HEK293T (cell line): ENCODE results near the gene DNMT1.

ENCODE experiments used
- CTCF ChIA-PET: fragments of 350-600 bp; formaldehyde crosslinking; extraction: SDS; loops from one replicate; lab custom pipeline; 2021; ENCODE audit warnings: antibody characterized with exemption, inconsistent platforms; lab: Yijun Ruan, JAX
- POLR2A ChIA-PET: fragments of 350-600 bp; formaldehyde crosslinking; extraction: SDS; loops from one replicate; lab custom pipeline; 2020; ENCODE audit warnings: antibody characterized with exemption, inconsistent platforms; lab: Yijun Ruan, JAX
- DNase-seq: peaks from one replicate; pipeline ENCODE4 v3.0.0; 2012; ENCODE audit warnings: mixed read lengths; ENCODE audit errors: extremely low spot score
- ARNT ChIP-seq: fragments of 450-650 bp; IDR thresholded peaks from 2 replicates; pipeline ENCODE4 v1.6.1; 2017; ENCODE audit warnings: mild to moderate bottlenecking
- BHLHE40 ChIP-seq: fragments of 450-650 bp; IDR thresholded peaks from 2 replicates; pipeline ENCODE4 v1.6.1; 2016; ENCODE audit warnings: mild to moderate bottlenecking, moderate library complexity, borderline replicate concordance
- CTBP1 ChIP-seq: fragments of 450-650 bp; IDR thresholded peaks from 2 replicates; pipeline ENCODE4 v1.6.1; 2016; ENCODE audit warnings: borderline replicate concordance
- ELF4 ChIP-seq: fragments of 450-650 bp; IDR thresholded peaks from 2 replicates; pipeline ENCODE4 v1.6.1; 2017; ENCODE audit warnings: antibody characterized with exemption
- FOXA1 ChIP-seq: fragments of 450-650 bp; IDR thresholded peaks from 2 replicates; pipeline ENCODE4 v1.6.1; 2016; ENCODE audit warnings: mild to moderate bottlenecking
- FOXK2 ChIP-seq: fragments of 450-650 bp; IDR thresholded peaks from 2 replicates; pipeline ENCODE4 v1.6.1; 2016; ENCODE audit warnings: mild to moderate bottlenecking
- FOXM1 ChIP-seq: fragments of 450-650 bp; IDR thresholded peaks from 2 replicates; pipeline ENCODE4 v1.6.1; 2017; ENCODE audit warnings: mild to moderate bottlenecking, borderline replicate concordance
- HDGF ChIP-seq: fragments of 450-650 bp; IDR thresholded peaks from 2 replicates; pipeline ENCODE4 v1.6.1; 2017; ENCODE audit warnings: antibody characterized with exemption, borderline replicate concordance
- L3MBTL2 ChIP-seq: fragments of 450-650 bp; conservative IDR thresholded peaks from 2 replicates; pipeline ENCODE4 v1.6.1; 2016; ENCODE audit warnings: mild to moderate bottlenecking
- LEF1 ChIP-seq: fragments of 450-650 bp; IDR thresholded peaks from 2 replicates; pipeline ENCODE4 v1.6.1; 2017; ENCODE audit warnings: mild to moderate bottlenecking, borderline replicate concordance
- NFRKB ChIP-seq: fragments of 450-650 bp; IDR thresholded peaks from 2 replicates; pipeline ENCODE4 v1.6.1; 2016; ENCODE audit warnings: mild to moderate bottlenecking, moderate library complexity
- PKNOX1 ChIP-seq: fragments of 450-650 bp; IDR thresholded peaks from 2 replicates; pipeline ENCODE4 v1.6.1; 2016
- SP1 ChIP-seq: fragments of 450-650 bp; IDR thresholded peaks from 2 replicates; pipeline ENCODE4 v1.6.1; 2017
- SUZ12 ChIP-seq: fragments of 450-650 bp; IDR thresholded peaks from 2 replicates; pipeline ENCODE4 v1.6.1; 2016; ENCODE audit warnings: mild to moderate bottlenecking
- TARDBP ChIP-seq: fragments of 450-650 bp; IDR thresholded peaks from 2 replicates; pipeline ENCODE4 v1.6.1; 2016
- ZNF384 ChIP-seq: fragments of 450-650 bp; IDR thresholded peaks from 2 replicates; pipeline ENCODE4 v1.6.1; 2016

Gene DNMT1

GRCh38 chr19:10137751-10138682, 56.7 kb downstream of the DNMT1 start:
- ChIA-PET CTCF (interaction anchor here (0.7 kb wide), 1 partner anchor 18 kb away, joined by 3 read pairs; no protein-coding TSS in a partner anchor), POLR2A (no interaction called here)
- no peak for DNase-seq
- TF ChIP-seq LEF1 (no peak), TARDBP (no peak), SUZ12 (no peak), BHLHE40 (no peak)

GRCh38 chr19:10136936-10137335, 57.8 kb downstream of the DNMT1 start:
- no peak for DNase-seq
- ChIA-PET CTCF (interaction anchor here (0.6 to 0.7 kb wide), 2 partner anchors 17 to 1934 kb away, joined by 3 read pairs; no protein-coding TSS in a partner anchor), POLR2A (no interaction called here)
- TF ChIP-seq ELF4 (no peak), ZNF384 (no peak), BHLHE40 (no peak), FOXK2 (no peak), FOXA1 (no peak), TARDBP (no peak), PKNOX1 (no peak), CTBP1 (no peak), NFRKB (no peak), SP1 (no peak), ARNT (no peak), LEF1 (no peak), FOXM1 (no peak), SUZ12 (no peak), HDGF (no peak), L3MBTL2 (no peak)

GRCh38 chr19:10135551-10136334, 59.0 kb downstream of the DNMT1 start:
- CTCF ChIA-PET = interaction anchor here (0.5 kb wide), 1 partner anchor 12 kb away, joined by 3 read pairs; no protein-coding TSS in a partner anchor
- TF ChIP-seq LEF1 = no peak
- no peak for TF ChIP-seq SP1
- no peak for TF ChIP-seq CTBP1
- TF ChIP-seq ZNF384 = no peak
- TF ChIP-seq TARDBP = no peak
- TF ChIP-seq FOXK2 = no peak
- TF ChIP-seq PKNOX1 = no peak
- POLR2A ChIA-PET = no interaction called here
- DNase-seq = no peak

- POLR2A ChIA-PET = no interaction called here
- CTCF ChIA-PET = no interaction called here
- no peak for DNase-seq
- no peak for TF ChIP-seq ARNT
- TF ChIP-seq FOXA1 = no peak
- TF ChIP-seq HDGF = no peak
- TF ChIP-seq FOXK2 = no peak
- no peak for TF ChIP-seq BHLHE40
- TF ChIP-seq ZNF384 = no peak
- no peak for TF ChIP-seq PKNOX1
- TF ChIP-seq L3MBTL2 = no peak
- TF ChIP-seq CTBP1 = no peak
- TF ChIP-seq ELF4 = no peak
- TF ChIP-seq SP1 = no peak
- TF ChIP-seq TARDBP = no peak
- no peak for TF ChIP-seq LEF1
- no peak for TF ChIP-seq NFRKB
- no peak for TF ChIP-seq SUZ12
- no peak for TF ChIP-seq FOXM1
These were observed 60.7 kb downstream of the DNMT1 start for GRCh38 chr19:10134040-10134439.

GRCh38 chr19:10133596-10133995, 61.2 kb downstream of the DNMT1 start:
- ChIA-PET CTCF (interaction anchor here (1.1 kb wide), 1 partner anchor 13 kb away, joined by 3 read pairs; the partner anchor contains the start of gene EIF3G), POLR2A (interaction anchor here (0.6 kb wide), 1 partner anchor 25 kb away, joined by 3 read pairs; no protein-coding TSS in a partner anchor)
- no peak for TF ChIP-seq CTBP1
- TF ChIP-seq ELF4 = no peak
- TF ChIP-seq BHLHE40 = no peak
- no peak for DNase-seq
